Endothelial cell of umbilical vein (primary cell): ENCODE results near the gene FOXP1. TPM values are rescaled to one million over a fixed set of nuclear protein-coding genes. Genes with fewer than 3 reads are reported as not detected.

Source experiments
- BruUV-seq: library from RNA; stranded (reverse); fragments of 400-500 nt; replicated peaks from 2 replicates; lab custom pipeline; 2021; lab: Mats Ljungman, UMichigan
- CTCF ChIA-PET: fragments of 300-600, 350-600 bp; sonication (Branson Sonifier 250); formaldehyde crosslinking; loops from one replicate; lab custom pipeline; 2021; ENCODE audit warnings: antibody characterized with exemption, inconsistent platforms; lab: Charles Lee
- POLR2A ChIA-PET: fragments of 300-600, 350-600 bp; sonication (Branson Sonifier 250); formaldehyde crosslinking; loops from one replicate; lab custom pipeline; 2021; ENCODE audit warnings: antibody characterized with exemption, inconsistent platforms; lab: Charles Lee
- DNase-seq: peaks from one replicate; pipeline ENCODE4 v3.0.0-alpha.2; 2011; ENCODE audit warnings: low read depth, low spot score
- FAIRE-seq: peaks from 2 replicates; lab custom pipeline; 2011; peaks lifted over from hg19 to GRCh38; lab: Jason Lieb, UNC
- H2AFZ ChIP-seq: 2 replicates; pipeline ENCODE4 v1.6.0; 2012; ENCODE audit warnings: low read depth, low read length, control low read depth, inconsistent platforms
- H3K27ac ChIP-seq: 2 replicates; pipeline ENCODE4 v1.5.1; 2011; ENCODE audit warnings: low read depth, mild to moderate bottlenecking, control low read depth, low read length, moderate library complexity; ENCODE audit not compliant: insufficient read depth
- H3K27me3 ChIP-seq, 2 experiments: 2 replicates each; pipeline versions ENCODE4 v1.6.0 to v1.6.1; 2011; ENCODE audit warnings: low read length in 2 of 2, mixed read lengths in 1 of 2; ENCODE audit not compliant: control insufficient read depth in 2 of 2, insufficient read depth in 2 of 2
- H3K36me3 ChIP-seq, 2 experiments: 2 replicates in 1 of 2; 3 replicates in 1 of 2; pipeline ENCODE4 v1.5.1; 2011; ENCODE audit warnings: low read length in 2 of 2, mild to moderate bottlenecking in 1 of 2, moderate library complexity in 1 of 2; ENCODE audit not compliant: control insufficient read depth in 2 of 2, insufficient read depth in 2 of 2; ENCODE audit errors: extremely low read depth in 1 of 2
- H3K4me1 ChIP-seq: 3 replicates; pipeline ENCODE4 v1.5.1; 2011; ENCODE audit warnings: mild to moderate bottlenecking, low read length; ENCODE audit not compliant: control insufficient read depth, insufficient read depth; ENCODE audit errors: extremely low read depth
- H3K4me2 ChIP-seq: 2 replicates; pipeline ENCODE4 v1.6.1; 2011; ENCODE audit warnings: low read length, control low read depth, mixed read lengths; ENCODE audit not compliant: insufficient read depth
- H3K4me3 ChIP-seq, 3 experiments: fragments of 200-600 bp in 1 of 3; sonication (generic), shearing (Covaris generic) in 1 of 3; replicated peaks in 1 of 3; 2 replicates each; pipeline ENCODE4 v1.5.1; 2011 to 2016; ENCODE audit warnings: control low read depth in 3 of 3, low read length in 3 of 3, mild to moderate bottlenecking in 2 of 3, inconsistent platforms in 1 of 3, low read depth in 1 of 3, moderate library complexity in 1 of 3; ENCODE audit not compliant: insufficient read depth in 1 of 3
- H3K79me2 ChIP-seq: 2 replicates; pipeline ENCODE4 v1.6.0; 2012; ENCODE audit warnings: low read length, inconsistent platforms; ENCODE audit not compliant: control insufficient read depth, insufficient read depth
- H3K9ac ChIP-seq: replicated peaks from 2 replicates; pipeline ENCODE3; 2011; ENCODE audit warnings: low read length, control low read depth; ENCODE audit not compliant: insufficient read depth; ENCODE audit errors: extremely low read depth
- H3K9me1 ChIP-seq: replicated peaks from 3 replicates; pipeline ENCODE4 v1.6.0; 2011; ENCODE audit warnings: mild to moderate bottlenecking, low read length; ENCODE audit not compliant: control insufficient read depth, insufficient read depth; ENCODE audit errors: extremely low read depth
- H3K9me3 ChIP-seq: replicated peaks from 2 replicates; pipeline ENCODE4 v1.5.1; 2012; ENCODE audit warnings: low read length, inconsistent platforms; ENCODE audit not compliant: control insufficient read depth, insufficient read depth
- H4K20me1 ChIP-seq: replicated peaks from 2 replicates; pipeline ENCODE3; 2011; ENCODE audit warnings: mild to moderate bottlenecking, low read length; ENCODE audit not compliant: control insufficient read depth, insufficient read depth; ENCODE audit errors: extremely low read depth
- CTCF ChIP-seq, 2 donors: IDR thresholded peaks; 1 replicate in 1 of 2; 2 replicates in 1 of 2; pipeline ENCODE4 v1.5.1; 2011; ENCODE audit warnings: low read length in 2 of 2, mild to moderate bottlenecking in 2 of 2, moderate library complexity in 2 of 2, control low read depth in 1 of 2, inconsistent platforms in 1 of 2, low read depth in 1 of 2; ENCODE audit not compliant: insufficient read depth in 1 of 2; ENCODE audit errors: extremely low read depth in 1 of 2
- EZH2 ChIP-seq: IDR thresholded peaks from 2 replicates; pipeline ENCODE4 v1.6.1; 2012; ENCODE audit warnings: borderline replicate concordance, low read depth, mild to moderate bottlenecking, moderate library complexity, low read length, inconsistent platforms; ENCODE audit not compliant: severe bottlenecking
- FOS ChIP-seq: IDR thresholded peaks from 2 replicates; pipeline ENCODE4 v1.6.1; 2011; ENCODE audit warnings: mild to moderate bottlenecking, low read length, moderate library complexity, borderline replicate concordance; ENCODE audit not compliant: insufficient read depth
- GATA2 ChIP-seq: IDR thresholded peaks from 2 replicates; pipeline ENCODE4 v1.7.0; 2011; ENCODE audit warnings: low read depth, mild to moderate bottlenecking, moderate library complexity, mixed read lengths, low read length; ENCODE audit not compliant: insufficient read length, insufficient read depth
- JUN ChIP-seq: IDR thresholded peaks from 2 replicates; pipeline ENCODE4 v1.6.1; 2011; ENCODE audit warnings: borderline replicate concordance, low read depth; ENCODE audit not compliant: insufficient read length, insufficient read depth
- MAX ChIP-seq: IDR thresholded peaks from 2 replicates; pipeline ENCODE4 v1.6.1; 2011; ENCODE audit not compliant: insufficient read depth, insufficient read length
- MYC ChIP-seq: IDR thresholded peaks from one replicate; pipeline ENCODE4 v1.6.1; 2011; ENCODE audit warnings: mild to moderate bottlenecking, low read depth, low read length
- POLR2A ChIP-seq: IDR thresholded peaks from 2 replicates; pipeline ENCODE4 v1.6.1; 2012; ENCODE audit warnings: low read depth, mild to moderate bottlenecking, control low read depth, low read length
- POLR2AphosphoS5 ChIP-seq: IDR thresholded peaks from 2 replicates; pipeline ENCODE4 v1.6.1; 2012; ENCODE audit warnings: low read depth, mild to moderate bottlenecking, control low read depth, low read length, moderate library complexity; ENCODE audit not compliant: insufficient read depth
- dilution Hi-C: fragments of 300-500 bp; cut with MboI; formaldehyde crosslinking; loops from one replicate; pipeline ENCODE4 v1.15.0; 2019; ENCODE audit warnings: low sequenced_read_pairs; ENCODE audit not compliant: extremely low pct_ligation_motif_present
- intact Hi-C: fragments of 100-400 bp; cut with micrococcal nuclease; formaldehyde crosslinking; loops from one replicate; pipeline ENCODE4 v1.10.0; 2022
- polyA plus RNA-seq, 4 experiments: library from polyadenylated mRNA; depleted of rRNA in 3 of 4; stranded (reverse) in 3 of 4; unstranded in 1 of 4; fragments of >200 nt; gene quantifications; 2 replicates each; pipeline versions ENCODE4 v1.2.1 to v1.2.3, GENCODE V29; 2011 to 2012; ENCODE audit warnings: missing spikeins in 1 of 4
- total RNA-seq: library from RNA; stranded (reverse); gene quantifications from 2 replicates; pipeline ENCODE4 v1.2.3, GENCODE V29; 2021

FOXP1 gene
- total and polyA plus RNA-seq, 2 donors (not counting 3 experiments of a cell fraction or from before 2014, with no cell fraction given): 41.0 to 107 TPM

GRCh38 chr3:71052716-71053115 lies 530.8 kb downstream of the FOXP1 start:
- H3K36me3 ChIP-seq: peaks cover 2 to 11% of the 10 kb centered on the region in 2 experiments
- H3K9me1 ChIP-seq: no peaks in the 10 kb centered on the region
- DNase-seq (no peak), FAIRE-seq (no peak)
- no peaks in the 10 kb centered on the region for H3K27me3 ChIP-seq
- no TSS peak for BruUV-seq
- H3K27ac ChIP-seq: peak overlapping the region; percentile 8
- no peak overlapping the region for H3K9ac ChIP-seq
- H3K79me2 ChIP-seq: peaks cover 58% of the 10 kb centered on the region
- no peaks in the 10 kb centered on the region for H4K20me1 ChIP-seq
- TF ChIP-seq EZH2: no peak
- no peak for TF ChIP-seq MYC
- no peak for TF ChIP-seq POLR2A
- TF ChIP-seq POLR2AphosphoS5: no peak
- TF ChIP-seq GATA2: no peak
- TF ChIP-seq FOS: no peak
- no peak for TF ChIP-seq CTCF (IDR thresholded peaks at IDR 0.05; ENCODE audit: extremely low read depth in 1 of 2, insufficient read depth in 1 of 2, low read depth in 1 of 2, low read length in 2 of 2)
- no peak for TF ChIP-seq JUN
- no peak for TF ChIP-seq MAX
- CTCF ChIA-PET: interaction anchor here (1.1 to 2.0 kb wide), 8 partner anchors 9 to 600 kb away, joined by 3 to 12 read pairs (median 4); no protein-coding TSS in a partner anchor
- no peaks in the 10 kb centered on the region for H3K9me3 ChIP-seq
- dilution Hi-C loops (no loop called here), intact Hi-C loops (no loop called here)
- H3K4me1 ChIP-seq: peaks cover 100% of the 10 kb centered on the region
- POLR2A ChIA-PET: interaction anchor here (1.2 kb wide), 1 partner anchor 8 kb away, joined by 3 read pairs; no protein-coding TSS in a partner anchor
- H2AFZ ChIP-seq: no peak overlapping the region
- no peak overlapping the region for H3K4me2 ChIP-seq
- no peak overlapping the region for H3K4me3 ChIP-seq
